ENCODE results near the gene BEST3. TPM values are rescaled to one million over a fixed set of nuclear protein-coding genes. Genes with fewer than 3 reads are reported as not detected.

The BEST3 gene
- polyA plus RNA-seq, 3 donors: not detected

- Histone ChIP-seq H4K20me1 (ENCODE audit: insufficient read depth, low read length) (no peaks in the 10 kb centered on the region), H3K4me2 (replicated peaks; ENCODE audit: extremely low read depth, low read length, poor library complexity, severe bottlenecking) (no peak overlapping the region), H3K27me3 (ENCODE audit: control insufficient read depth in 2 of 2, insufficient read depth in 2 of 2, low read length in 2 of 2) (peaks cover 0 to 2% of the 10 kb centered on the region in 2 donors), H3K79me2 (ENCODE audit: insufficient read depth, low read length) (no peaks in the 10 kb centered on the region), H3K4me1 (ENCODE audit: control insufficient read depth in 1 of 2, insufficient read depth in 2 of 2, low read length in 2 of 2) (no peaks in the 10 kb centered on the region), H3K27ac (ENCODE audit: low read depth in 1 of 2, low read length in 2 of 2) (no peak overlapping the region), H2AFZ (ENCODE audit: insufficient read depth, low read depth, low read length, poor library complexity, severe bottlenecking) (no peak overlapping the region), H3K9ac (ENCODE audit: insufficient read depth, low read length, poor library complexity, severe bottlenecking) (no peak overlapping the region), H3K4me3 (replicated peaks in 1 of 3; ENCODE audit: low read depth in 2 of 3, low read length in 3 of 3) (no peak overlapping the region), H3K9me3 (replicated peaks in 1 of 2; ENCODE audit: control insufficient read depth in 1 of 2, insufficient read depth in 1 of 2, low read length in 2 of 2) (no peaks in the 10 kb centered on the region), H3K36me3 (replicated peaks in 1 of 2; ENCODE audit: control insufficient read depth in 1 of 2, insufficient read depth in 2 of 2, low read length in 2 of 2) (no peaks in the 10 kb centered on the region)
- Mint-ChIP-seq H3K36me3 (no peaks in the 10 kb centered on the region), H3K27ac (no peak overlapping the region), H3K4me1 (no peaks in the 10 kb centered on the region), H3K9me3 (peaks cover 0 to 2% (median 0%) of the 10 kb centered on the region in 7 donors), H3K27me3 (ENCODE audit: low read depth in 3 of 3) (peaks cover 2% of the 10 kb centered on the region in 3 donors), H3K4me3 (no peak overlapping the region)
- DNase-seq: no peak
- TF ChIP-seq CTCF (IDR thresholded peaks at IDR 0.05): no peak
- intact Hi-C loops (cut with micrococcal nuclease): no loop called here
- 100% methylated on average over 1 of the region's 3 CpGs for WGBS (ENCODE audit: insufficient coverage)
These were observed 35.4 kb downstream of the BEST3 start for GRCh38 chr12:69663726-69664125.

- Histone ChIP-seq H3K4me2 (replicated peaks; ENCODE audit: extremely low read depth, low read length, poor library complexity, severe bottlenecking) (no peak overlapping the region), H3K4me1 (ENCODE audit: control insufficient read depth in 1 of 2, insufficient read depth in 2 of 2, low read length in 2 of 2) (no peaks in the 10 kb centered on the region), H4K20me1 (ENCODE audit: insufficient read depth, low read length) (no peaks in the 10 kb centered on the region), H3K4me3 (replicated peaks in 1 of 3; ENCODE audit: low read depth in 2 of 3, low read length in 3 of 3) (no peak overlapping the region), H2AFZ (ENCODE audit: insufficient read depth, low read depth, low read length, poor library complexity, severe bottlenecking) (no peak overlapping the region), H3K9ac (ENCODE audit: insufficient read depth, low read length, poor library complexity, severe bottlenecking) (no peak overlapping the region), H3K9me3 (replicated peaks in 1 of 2; ENCODE audit: control insufficient read depth in 1 of 2, insufficient read depth in 1 of 2, low read length in 2 of 2) (no peaks in the 10 kb centered on the region), H3K79me2 (ENCODE audit: insufficient read depth, low read length) (no peaks in the 10 kb centered on the region), H3K27me3 (ENCODE audit: control insufficient read depth in 2 of 2, insufficient read depth in 2 of 2, low read length in 2 of 2) (peaks cover 0 to 2% of the 10 kb centered on the region in 2 donors), H3K36me3 (replicated peaks in 1 of 2; ENCODE audit: control insufficient read depth in 1 of 2, insufficient read depth in 2 of 2, low read length in 2 of 2) (no peaks in the 10 kb centered on the region), H3K27ac (ENCODE audit: low read depth in 1 of 2, low read length in 2 of 2) (no peak overlapping the region)
- DNase-seq: no peak
- Mint-ChIP-seq H3K4me3 (no peak overlapping the region), H3K9me3 (peaks cover 0 to 2% (median 0%) of the 10 kb centered on the region in 7 donors), H3K4me1 (no peaks in the 10 kb centered on the region), H3K27ac (peak overlapping the region in 1 of 7 donors; percentile 5), H3K36me3 (no peaks in the 10 kb centered on the region), H3K27me3 (ENCODE audit: low read depth in 3 of 3) (peaks cover 2% of the 10 kb centered on the region in 3 donors)
- intact Hi-C loops (cut with micrococcal nuclease): no loop called here
- no peak for TF ChIP-seq CTCF (IDR thresholded peaks at IDR 0.05)
These were observed 36.3 kb downstream of the BEST3 start for GRCh38 chr12:69662764-69663163.
